GDM1 (cell line): ENCODE data around the gene RTN4.

Source experiments
- DNase-seq: peaks from one replicate; lab custom pipeline; 2025; lab: John Stamatoyannopoulos, UW

RTN4 gene

DNA sequence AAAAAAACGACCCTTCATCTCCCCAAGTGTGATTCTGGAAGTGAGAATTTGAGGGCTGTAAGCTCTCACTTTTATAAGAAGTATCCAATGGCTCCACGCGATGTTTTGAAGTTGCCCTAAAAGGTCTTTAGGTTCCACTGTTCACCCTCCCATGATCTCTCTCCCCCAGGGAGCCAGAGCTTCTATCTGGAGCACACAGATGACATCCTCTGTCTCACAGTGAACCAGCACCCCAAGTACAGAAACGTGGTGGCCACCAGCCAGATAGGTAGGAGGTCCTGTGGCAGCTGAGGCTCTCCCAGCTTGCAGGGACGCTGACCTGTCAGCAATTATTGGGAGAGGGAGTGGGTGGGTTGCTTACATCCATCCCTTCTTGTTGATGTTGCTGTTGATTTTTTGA lies 97.8 kb downstream of the RTN4 start:
- DNase-seq: no peak

DNA sequence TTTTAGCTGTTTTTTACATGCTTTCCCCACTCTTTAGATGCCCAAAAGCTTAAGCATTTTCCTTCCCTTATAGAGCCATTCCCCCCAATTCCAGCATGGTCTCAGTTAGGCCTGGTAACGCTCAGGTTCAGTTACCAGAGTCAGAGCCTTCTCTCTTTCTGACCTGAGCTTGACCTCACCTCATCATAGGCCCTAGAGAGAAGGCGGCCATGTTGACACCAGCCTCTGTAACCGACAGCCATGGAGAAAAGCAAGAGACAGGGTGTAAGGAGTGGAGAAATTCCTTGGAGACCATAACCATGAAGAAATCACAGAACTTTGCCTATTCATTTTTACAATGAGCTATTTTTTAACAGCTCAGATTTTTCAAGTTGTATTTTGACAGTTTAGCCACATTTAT lies 99.4 kb downstream of the RTN4 start:
- DNase-seq: no peak

DNA sequence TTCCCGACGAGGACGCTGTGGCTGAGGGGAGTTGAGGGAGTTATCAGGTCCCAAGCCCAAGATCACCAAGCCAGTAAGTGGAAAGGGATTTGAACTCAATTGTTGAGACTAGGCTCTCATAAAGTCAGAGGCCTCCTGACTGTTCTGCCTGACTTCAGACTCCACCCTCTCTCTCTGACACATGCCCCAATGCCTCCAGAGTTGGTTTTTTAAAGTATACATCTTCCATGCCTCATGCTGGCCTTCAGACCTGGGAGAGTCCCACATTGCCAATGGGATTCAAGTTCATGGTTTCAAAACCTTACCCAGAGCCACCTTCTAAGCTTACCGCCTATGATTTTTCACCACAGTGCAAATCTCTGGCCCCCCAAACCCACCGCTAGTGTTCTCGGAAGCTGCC lies 100.8 kb downstream of the RTN4 start:
- no peak for DNase-seq

DNA sequence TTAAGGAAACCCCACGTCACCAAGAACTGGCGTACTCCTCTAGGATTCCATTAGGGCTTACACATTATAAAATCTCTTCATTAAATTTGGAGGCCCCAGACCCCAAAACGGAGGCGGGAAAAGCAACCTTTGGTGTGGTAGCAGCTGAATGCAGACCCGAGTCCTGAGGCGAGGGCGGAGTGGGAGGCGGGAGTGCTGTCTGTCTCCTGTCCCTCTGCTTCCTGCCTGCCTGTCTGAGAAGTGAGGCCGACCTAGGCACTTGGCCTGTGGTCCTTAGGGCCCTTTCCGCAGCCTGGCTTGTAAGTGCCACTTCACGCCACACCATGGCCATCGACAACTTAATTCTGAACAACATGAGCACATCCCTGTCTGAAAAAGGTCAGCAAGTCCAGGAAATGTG lies 102.1 kb downstream of the RTN4 start:
- DNase-seq: no peak

DNA sequence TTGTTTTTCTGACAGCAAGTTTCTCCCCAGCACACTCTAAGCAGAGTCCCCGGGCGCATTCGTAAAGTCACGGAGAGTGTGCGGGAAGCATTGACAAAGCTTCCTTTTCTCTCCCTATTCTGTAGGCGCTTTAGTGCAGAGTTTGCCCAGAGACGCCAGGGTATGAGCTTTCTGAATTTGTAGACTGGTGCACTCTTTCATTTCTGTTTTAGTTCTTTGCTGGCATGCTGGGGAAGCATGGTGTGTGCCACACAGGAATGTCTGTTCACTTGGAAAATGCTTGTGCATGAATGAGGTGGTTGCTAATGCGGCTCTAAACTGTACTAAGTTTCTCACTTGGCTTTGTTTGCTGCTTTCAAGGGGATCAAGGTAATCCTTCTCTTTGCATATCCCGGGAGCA lies 102.6 kb downstream of the RTN4 start:
- DNase-seq: no peak

- DNase-seq: no peak
Observed at GRCh38 chr2:54947136-54947535, 103.1 kb downstream of the RTN4 start.

DNA sequence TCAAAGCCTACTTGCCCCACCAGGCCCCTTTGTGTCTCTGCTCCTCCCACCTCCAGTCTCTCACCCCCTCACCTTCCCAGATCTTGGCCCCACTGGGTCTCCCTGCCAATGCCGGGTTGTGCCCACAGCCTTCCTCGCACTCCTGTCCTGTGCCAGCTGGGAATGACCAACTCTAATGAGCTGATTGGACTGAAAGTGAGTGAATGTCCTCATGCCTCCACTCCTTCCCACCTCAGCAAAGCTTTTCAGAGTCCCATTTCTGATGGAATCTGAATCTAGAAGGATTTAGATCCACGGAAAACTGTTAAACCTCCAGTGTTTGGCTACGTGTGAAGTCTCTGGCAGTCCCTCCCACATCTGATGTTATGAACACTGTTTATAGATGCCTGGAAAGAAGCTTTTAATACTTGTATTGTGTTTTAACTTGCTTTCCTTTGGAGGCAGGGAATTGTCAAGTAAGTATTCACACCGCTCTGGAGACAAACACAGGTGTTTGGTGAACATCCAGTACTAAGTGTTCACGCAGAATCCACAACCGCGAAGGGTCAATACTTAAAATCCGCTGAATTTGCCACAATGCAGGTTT lies 103.9 kb downstream of the RTN4 start:
- no peak for DNase-seq

GRCh38 chr2:54945391-54946219 lies 104.6 kb downstream of the RTN4 start:
- DNase-seq: no peak

DNA sequence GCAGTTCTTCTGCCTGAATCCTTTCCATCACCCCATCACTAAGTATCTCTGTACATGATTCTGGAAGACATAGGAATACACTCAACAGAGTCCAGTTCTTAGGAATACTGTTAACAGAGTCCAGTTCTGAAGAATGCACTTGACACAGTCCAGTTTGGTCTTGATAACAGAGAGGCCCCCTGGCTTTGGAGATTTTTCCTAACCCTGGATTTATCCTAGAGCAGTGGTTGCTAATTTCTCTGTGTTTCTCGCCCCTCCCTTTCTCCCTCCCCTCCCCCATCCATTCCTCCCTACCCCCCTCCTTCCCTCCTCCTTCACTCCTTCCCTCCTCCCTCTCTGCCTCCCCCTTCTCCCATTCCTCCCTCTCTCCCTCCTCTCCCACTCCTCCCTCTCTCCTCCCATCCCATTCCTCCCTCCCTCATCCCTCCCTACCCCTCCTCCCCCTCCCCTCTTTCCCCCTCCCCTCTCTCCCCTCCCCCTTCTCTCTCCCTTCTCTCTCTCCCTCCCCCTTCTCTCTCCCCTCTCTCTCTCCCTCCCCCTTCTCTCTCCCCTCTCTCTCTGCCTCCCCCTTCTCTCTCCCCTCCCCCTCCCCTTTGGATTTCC lies 105.4 kb downstream of the RTN4 start:
- DNase-seq: no peak

- DNase-seq: no peak
Observed at GRCh38 chr2:54942373-54942772, 107.9 kb downstream of the RTN4 start.

GRCh38 chr2:54941248-54941984 lies 108.8 kb downstream of the RTN4 start:
- no peak for DNase-seq

DNA sequence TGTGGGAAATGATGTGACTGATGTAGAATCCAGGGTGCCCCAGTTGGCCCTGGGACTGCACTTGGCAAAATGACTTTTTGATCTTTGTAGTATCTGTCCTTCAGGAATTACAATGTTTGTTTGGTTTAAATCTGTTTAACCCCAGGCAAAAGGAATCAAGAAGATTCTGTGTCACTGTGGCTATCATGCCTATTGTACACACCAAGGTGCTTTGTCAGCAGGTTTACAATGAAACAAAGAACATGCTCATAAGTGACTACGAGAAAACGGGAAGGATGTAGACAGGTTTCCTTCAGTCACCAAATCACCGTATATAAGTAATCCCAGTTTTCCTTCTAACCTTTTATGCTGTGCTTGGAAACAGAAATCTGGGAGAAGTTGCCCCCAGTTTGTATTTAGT lies 109.5 kb downstream of the RTN4 start:
- no peak for DNase-seq

- no peak for DNase-seq
Observed at GRCh38 chr2:54939446-54940118, 110.7 kb downstream of the RTN4 start.

DNA sequence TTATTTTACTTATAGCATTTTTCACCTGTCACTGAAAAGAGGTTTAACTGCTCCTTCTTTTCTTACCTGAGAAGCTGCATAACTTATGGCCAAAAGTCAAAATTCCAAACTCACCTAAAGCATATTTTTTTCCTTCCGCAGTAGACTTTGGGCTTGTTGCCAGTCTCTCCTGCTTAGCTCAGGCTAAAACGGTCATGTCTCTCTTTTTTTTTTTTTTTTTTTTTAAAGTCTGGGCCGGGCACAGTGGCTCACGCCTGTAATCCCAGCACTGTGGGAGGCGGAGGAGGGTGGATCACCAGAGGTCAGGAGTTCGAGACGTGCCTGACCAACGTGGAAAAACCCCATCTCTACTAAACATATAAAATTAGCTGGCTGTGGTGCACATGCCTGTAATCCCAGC lies 113.5 kb downstream of the RTN4 start:
- no peak for DNase-seq

GRCh38 chr2:54935389-54935788 lies 114.9 kb downstream of the RTN4 start:
- DNase-seq: no peak

DNA sequence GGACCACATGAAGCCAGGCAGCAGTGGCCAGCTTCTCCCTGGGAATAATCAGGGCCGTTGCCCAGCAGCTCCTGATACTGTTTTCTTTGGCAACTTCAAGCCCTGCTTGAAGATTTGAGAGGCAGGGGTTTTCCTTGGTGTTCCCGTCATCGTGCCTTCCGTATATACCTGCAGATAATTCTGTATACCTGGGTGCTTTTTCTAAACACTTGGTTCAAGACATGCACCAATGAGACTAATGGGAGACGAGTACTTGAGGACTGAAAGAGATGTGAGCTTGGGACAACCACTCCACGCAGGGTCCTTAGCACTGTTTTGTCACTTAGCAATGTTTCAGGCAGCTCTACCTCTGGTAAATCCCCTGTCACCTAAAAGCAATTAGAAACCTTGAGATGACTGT lies 118.8 kb downstream of the RTN4 start:
- no peak for DNase-seq

GRCh38 chr2:54928719-54929118 lies 121.5 kb downstream of the RTN4 start:
- DNase-seq: no peak

- no peak for DNase-seq
Observed at GRCh38 chr2:54927751-54928615, 122.3 kb downstream of the RTN4 start.

DNA sequence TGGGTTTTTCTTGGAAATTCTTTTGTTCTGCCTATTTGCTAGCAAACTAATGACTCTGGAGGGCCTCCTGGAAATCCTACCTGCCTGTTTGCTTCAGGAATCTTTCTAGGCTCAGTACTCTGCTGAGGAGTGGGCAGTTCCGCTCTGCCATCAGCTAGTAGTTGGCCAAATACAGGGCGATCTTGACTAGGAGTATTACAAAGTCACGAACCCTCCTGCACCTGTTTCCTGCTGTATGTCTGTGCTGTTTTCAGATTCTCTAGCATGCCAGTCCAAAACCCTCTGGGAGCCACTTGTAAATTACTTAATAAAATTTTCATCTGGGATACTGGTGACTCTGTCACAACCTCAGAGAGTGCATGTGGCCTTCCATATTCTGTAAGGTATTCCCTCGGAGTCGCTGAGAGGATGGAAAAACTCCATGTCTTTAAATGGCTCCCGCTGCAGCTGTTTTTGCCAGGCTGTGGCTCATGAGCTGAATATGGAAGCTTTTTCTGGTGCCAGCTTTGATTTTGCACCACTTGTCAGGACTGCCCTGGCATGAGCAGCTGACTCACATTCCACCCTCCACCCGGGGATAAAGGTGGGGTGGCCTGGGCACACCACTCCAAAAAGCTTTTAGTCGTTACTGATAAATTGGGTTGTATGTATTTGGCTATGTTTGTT lies 123.0 kb downstream of the RTN4 start:
- DNase-seq: no peak

- DNase-seq: no peak
Observed at GRCh38 chr2:54925022-54925421, 125.2 kb downstream of the RTN4 start.

DNA sequence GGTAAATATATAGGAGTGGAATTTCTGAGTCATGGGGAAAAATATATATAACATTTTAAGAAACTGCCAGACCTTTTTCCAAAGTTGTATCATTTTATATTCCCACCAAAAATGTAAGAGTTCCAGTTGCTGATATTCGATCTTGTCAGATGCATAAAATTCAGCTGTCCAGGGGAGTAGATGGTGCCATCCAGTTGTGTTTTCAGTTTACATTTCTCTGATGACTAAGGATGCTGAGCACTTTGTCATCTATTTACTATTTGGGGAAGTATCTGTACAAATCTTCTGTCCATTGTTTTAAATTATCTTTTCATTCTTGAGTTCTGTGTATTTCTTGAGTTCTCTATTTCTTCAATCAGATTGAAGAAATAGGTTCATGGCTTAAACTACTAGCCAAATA lies 126.1 kb downstream of the RTN4 start:
- no peak for DNase-seq
